Body of pancreas (tissue), 4 donors: Measurements from ENCODE around the gene LCN10.
A peak's percentile ranks its signal among the peaks of the same experiment; 100 is the strongest.
"Not testable (repeated sequence)": the region's sequence is repeated elsewhere in the genome, so short reads cannot be mapped to it uniquely, and the experiment has no call there.

Experiments used
- POLR2A ChIP-seq, 3 donors: fragments of 450-650 bp; IDR thresholded peaks; one replicate each; pipeline ENCODE4 v1.6.1; 2016; ENCODE audit warnings: antibody characterized with exemption in 3 of 3, mild to moderate bottlenecking in 2 of 3
- TF ChIP-seq, protein P1 (sequence below), 7 experiments: fragments of 450-650 bp in 4 of 7; fragments of 200-600 bp in 3 of 7; sonication (generic) in 3 of 7; IDR thresholded peaks; one replicate each; pipeline ENCODE4 v1.5.1; 2016 to 2019; ENCODE audit warnings: antibody characterized with exemption in 7 of 7

DNA sequence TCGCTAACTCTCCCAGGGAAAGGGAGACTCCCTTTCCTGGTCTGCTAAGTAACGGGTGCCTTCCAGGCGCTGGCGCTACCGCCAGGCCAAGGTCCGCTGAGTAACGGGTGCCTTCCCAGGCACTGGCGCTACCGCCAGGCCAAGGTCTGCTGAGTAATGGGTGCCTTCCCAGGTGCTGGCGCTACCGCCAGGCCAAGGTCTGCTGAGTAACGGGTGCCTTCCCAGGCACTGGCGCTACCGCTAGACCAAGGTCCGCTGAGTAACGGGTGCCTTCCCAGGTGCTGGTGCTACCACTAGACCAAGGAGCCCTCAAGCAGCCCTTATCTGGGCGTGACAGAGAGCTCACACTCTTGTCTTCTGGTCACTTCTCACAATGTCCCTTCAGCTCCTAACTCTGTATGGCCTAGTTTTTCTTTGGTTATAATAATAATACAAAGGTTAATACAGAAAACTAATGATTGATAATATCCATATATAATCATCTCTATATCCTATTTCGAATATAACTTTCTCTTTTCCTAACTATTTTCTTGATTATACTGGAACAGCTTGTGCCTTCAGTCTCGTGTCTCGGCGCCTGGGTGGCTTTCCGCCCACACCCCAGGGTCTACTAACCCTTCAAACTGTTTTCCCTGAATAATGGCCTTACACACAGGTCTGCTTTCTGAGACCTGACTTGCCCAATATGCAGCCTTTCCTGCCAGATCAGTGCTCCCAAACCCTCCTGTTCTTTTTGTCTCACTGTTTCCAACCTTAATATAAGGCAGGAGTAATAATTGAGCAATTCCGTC lies 43.0 kb upstream of the LCN10 start:
- not testable (repeated sequence) for TF ChIP-seq POLR2A (IDR thresholded peaks at IDR 0.05)
- TF ChIP-seq, protein P1, sequence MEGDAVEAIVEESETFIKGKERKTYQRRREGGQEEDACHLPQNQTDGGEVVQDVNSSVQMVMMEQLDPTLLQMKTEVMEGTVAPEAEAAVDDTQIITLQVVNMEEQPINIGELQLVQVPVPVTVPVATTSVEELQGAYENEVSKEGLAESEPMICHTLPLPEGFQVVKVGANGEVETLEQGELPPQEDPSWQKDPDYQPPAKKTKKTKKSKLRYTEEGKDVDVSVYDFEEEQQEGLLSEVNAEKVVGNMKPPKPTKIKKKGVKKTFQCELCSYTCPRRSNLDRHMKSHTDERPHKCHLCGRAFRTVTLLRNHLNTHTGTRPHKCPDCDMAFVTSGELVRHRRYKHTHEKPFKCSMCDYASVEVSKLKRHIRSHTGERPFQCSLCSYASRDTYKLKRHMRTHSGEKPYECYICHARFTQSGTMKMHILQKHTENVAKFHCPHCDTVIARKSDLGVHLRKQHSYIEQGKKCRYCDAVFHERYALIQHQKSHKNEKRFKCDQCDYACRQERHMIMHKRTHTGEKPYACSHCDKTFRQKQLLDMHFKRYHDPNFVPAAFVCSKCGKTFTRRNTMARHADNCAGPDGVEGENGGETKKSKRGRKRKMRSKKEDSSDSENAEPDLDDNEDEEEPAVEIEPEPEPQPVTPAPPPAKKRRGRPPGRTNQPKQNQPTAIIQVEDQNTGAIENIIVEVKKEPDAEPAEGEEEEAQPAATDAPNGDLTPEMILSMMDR (IDR thresholded peaks at IDR 0.05): peak in 1 of 7 experiments; percentile 16
